HEK293T (cell line): ENCODE measurements around the gene DLG4.

ENCODE experiments used
- ARNT ChIP-seq: fragments of 450-650 bp; IDR thresholded peaks from 2 replicates; pipeline ENCODE4 v1.6.1; 2017; ENCODE audit warnings: mild to moderate bottlenecking
- BHLHE40 ChIP-seq: fragments of 450-650 bp; IDR thresholded peaks from 2 replicates; pipeline ENCODE4 v1.6.1; 2016; ENCODE audit warnings: mild to moderate bottlenecking, moderate library complexity, borderline replicate concordance
- CTBP1 ChIP-seq: fragments of 450-650 bp; IDR thresholded peaks from 2 replicates; pipeline ENCODE4 v1.6.1; 2016; ENCODE audit warnings: borderline replicate concordance
- ELF4 ChIP-seq: fragments of 450-650 bp; IDR thresholded peaks from 2 replicates; pipeline ENCODE4 v1.6.1; 2017; ENCODE audit warnings: antibody characterized with exemption
- FOXA1 ChIP-seq: fragments of 450-650 bp; IDR thresholded peaks from 2 replicates; pipeline ENCODE4 v1.6.1; 2016; ENCODE audit warnings: mild to moderate bottlenecking
- FOXK2 ChIP-seq: fragments of 450-650 bp; IDR thresholded peaks from 2 replicates; pipeline ENCODE4 v1.6.1; 2016; ENCODE audit warnings: mild to moderate bottlenecking
- FOXM1 ChIP-seq: fragments of 450-650 bp; IDR thresholded peaks from 2 replicates; pipeline ENCODE4 v1.6.1; 2017; ENCODE audit warnings: mild to moderate bottlenecking, borderline replicate concordance
- NFRKB ChIP-seq: fragments of 450-650 bp; IDR thresholded peaks from 2 replicates; pipeline ENCODE4 v1.6.1; 2016; ENCODE audit warnings: mild to moderate bottlenecking, moderate library complexity
- SP1 ChIP-seq: fragments of 450-650 bp; IDR thresholded peaks from 2 replicates; pipeline ENCODE4 v1.6.1; 2017
- SUZ12 ChIP-seq: fragments of 450-650 bp; IDR thresholded peaks from 2 replicates; pipeline ENCODE4 v1.6.1; 2016; ENCODE audit warnings: mild to moderate bottlenecking

DNA sequence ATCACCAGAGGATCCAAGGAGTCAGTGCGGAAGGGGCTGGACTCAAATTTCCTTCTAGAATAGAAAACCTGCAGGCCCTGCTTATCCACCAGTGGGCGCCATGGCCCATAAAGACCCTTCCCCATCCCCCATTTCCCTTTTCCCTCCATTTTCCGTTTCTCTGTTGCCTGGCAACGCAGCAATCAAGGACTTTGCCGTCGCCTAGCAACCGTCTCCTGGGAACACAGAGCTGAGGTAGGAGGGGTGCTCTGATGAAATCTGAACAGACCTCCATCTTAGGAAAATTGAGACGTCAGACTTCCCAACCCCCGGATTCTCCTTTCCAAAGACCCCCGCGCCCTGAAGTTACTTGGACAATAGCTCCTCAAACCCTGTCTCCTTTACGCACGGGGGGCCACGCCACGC lies 5.7 kb downstream of the DLG4 start:
- TF ChIP-seq SP1 (no peak), FOXM1 (no peak), CTBP1 (no peak), SUZ12 (no peak), ARNT (no peak), BHLHE40 (no peak), NFRKB (no peak), FOXA1 (no peak), ELF4 (no peak), FOXK2 (no peak)
